ENCODE measurements around the gene MMP1.

Gene MMP1

DNA sequence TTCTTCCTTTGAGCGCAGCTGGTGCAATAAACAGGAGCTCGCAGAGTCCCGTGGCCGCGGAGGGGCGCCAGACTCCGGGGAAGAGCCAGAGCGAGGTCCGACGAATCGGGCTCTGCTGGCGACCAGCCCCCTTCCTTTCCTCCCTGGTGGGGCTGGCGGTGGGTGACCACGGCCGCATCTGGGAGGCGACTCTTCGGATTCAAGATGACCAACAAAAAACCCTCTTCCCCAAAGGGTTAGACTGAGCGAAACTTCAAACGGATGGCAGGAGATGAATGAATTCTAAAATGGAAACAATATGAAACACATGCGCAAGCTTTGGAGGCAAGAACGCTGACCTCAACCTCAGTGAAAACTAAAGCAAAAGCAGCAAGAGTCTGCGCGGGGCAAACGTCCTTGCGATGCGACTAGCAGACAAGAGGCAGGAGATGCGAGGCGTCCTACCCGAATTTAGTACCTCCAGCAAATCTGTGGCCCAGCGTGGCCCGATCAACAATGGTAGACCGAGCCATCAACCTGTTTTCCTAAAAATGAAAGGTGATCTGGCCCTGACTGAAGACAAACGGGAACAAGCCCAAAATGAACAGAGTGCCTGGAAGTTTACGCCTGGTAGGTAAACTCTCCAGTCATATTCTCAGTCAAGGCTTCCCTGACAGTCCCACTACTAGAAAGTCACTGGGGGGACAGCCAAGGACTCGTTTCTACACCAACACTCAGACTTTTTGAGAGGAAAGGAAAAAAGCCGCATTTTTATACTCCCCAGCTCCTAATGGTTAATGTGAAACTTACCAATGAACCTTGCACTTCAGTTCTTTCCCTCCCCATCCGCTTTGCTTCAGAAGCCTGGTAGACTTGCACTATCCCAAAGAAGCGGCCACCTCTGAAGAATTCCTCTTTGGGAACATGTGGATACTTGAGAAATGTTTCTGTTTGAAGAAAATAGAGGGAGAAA, 33.8 kb upstream of the MMP1 start:
- Histone ChIP-seq H3K27me3 (ENCODE audit: control insufficient read depth in 5 of 5, insufficient read depth in 4 of 5, low read length in 5 of 5) (no peaks in the 10 kb centered on the region), H3K9me3 (ENCODE audit: control insufficient read depth in 5 of 5, low read length in 5 of 5) (no peaks in the 10 kb centered on the region), H3K27ac (ENCODE audit: low read depth, low read length) (peak overlapping the region; percentile 73), H3K4me1 (ENCODE audit: control insufficient read depth in 5 of 5, insufficient read depth in 5 of 5, low read length in 5 of 5) (peaks cover 0 to 22% (median 10%) of the 10 kb centered on the region in 5 donors), H3K4me3 (ENCODE audit: low read depth in 1 of 5, low read length in 5 of 5) (peak overlapping the region; percentile 46 to 83 (median 64)), H3K9ac (ENCODE audit: low read length in 5 of 5) (peak overlapping the region in 3 of 5 donors; percentile 53 to 64 (median 58)), H3K36me3 (ENCODE audit: control insufficient read depth in 5 of 5, insufficient read depth in 5 of 5, low read length in 5 of 5) (no peaks in the 10 kb centered on the region)

DNA sequence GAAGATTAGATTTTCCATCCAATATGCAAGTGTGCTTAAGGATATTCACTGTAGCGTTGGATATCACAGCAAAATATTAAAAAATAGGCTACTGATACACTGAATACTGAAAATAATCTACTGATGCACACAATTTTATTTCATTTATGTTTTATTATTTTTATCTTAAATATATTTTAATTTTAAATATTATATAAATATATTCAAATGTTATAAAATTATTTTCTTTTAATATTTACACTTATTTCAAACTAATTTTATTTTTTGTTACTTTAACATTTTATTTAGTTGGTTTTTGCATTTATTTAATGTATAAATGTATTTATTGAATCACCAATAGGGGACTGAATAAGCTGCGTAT, 33.1 kb upstream of the MMP1 start:
- Histone ChIP-seq H3K9ac (ENCODE audit: low read length in 5 of 5) (peak overlapping the region in 1 of 5 donors; percentile 53), H3K27me3 (ENCODE audit: control insufficient read depth in 5 of 5, insufficient read depth in 4 of 5, low read length in 5 of 5) (no peaks in the 10 kb centered on the region), H3K27ac (ENCODE audit: low read depth, low read length) (peak overlapping the region; percentile 73), H3K4me3 (ENCODE audit: low read depth in 1 of 5, low read length in 5 of 5) (no peak overlapping the region), H3K4me1 (ENCODE audit: control insufficient read depth in 5 of 5, insufficient read depth in 5 of 5, low read length in 5 of 5) (peaks cover 0 to 16% (median 10%) of the 10 kb centered on the region in 5 donors), H3K9me3 (ENCODE audit: control insufficient read depth in 5 of 5, low read length in 5 of 5) (no peaks in the 10 kb centered on the region), H3K36me3 (ENCODE audit: control insufficient read depth in 5 of 5, insufficient read depth in 5 of 5, low read length in 5 of 5) (no peaks in the 10 kb centered on the region)

DNA sequence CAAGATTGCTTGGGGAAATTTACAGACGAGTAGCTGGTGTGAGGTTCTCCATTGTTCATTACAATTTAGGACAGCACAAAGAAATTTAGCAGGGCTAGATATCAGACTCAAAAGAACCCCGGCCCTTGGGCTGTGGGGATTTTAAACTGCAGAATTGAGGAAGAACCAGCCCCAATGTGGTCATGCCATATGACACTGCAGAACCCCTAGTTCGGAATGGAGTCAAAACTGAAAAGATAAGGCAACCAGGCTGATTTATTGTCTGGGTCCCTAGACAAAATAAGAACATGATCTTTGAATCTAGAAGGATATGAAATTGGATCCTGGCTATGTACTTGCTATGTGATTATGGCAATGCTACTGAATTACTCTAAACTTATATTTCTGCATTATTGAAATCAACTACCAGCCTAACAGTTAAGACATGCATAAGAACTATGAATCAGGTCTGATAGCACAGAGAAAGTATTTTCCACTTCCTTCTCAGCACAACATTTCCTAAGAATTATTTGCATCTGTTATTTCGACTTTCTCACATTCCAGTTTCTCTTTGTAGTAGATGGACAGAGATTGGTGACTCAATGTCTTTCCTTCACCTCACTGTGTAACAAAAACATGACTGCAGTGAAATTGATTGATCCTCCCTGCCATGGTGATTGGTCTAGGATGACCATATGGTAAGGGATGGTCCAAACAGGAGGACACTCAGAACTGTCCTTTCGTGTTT, 32.2 kb upstream of the MMP1 start:
- no peaks in the 10 kb centered on the region for H3K36me3 ChIP-seq (ENCODE audit: control insufficient read depth in 5 of 5, insufficient read depth in 5 of 5, low read length in 5 of 5)
- peaks cover 0 to 13% (median 10%) of the 10 kb centered on the region in 5 donors for H3K4me1 ChIP-seq (ENCODE audit: control insufficient read depth in 5 of 5, insufficient read depth in 5 of 5, low read length in 5 of 5)
- H3K27ac ChIP-seq (ENCODE audit: low read depth, low read length): peak overlapping the region; percentile 47
- H3K4me3 ChIP-seq (ENCODE audit: low read depth in 1 of 5, low read length in 5 of 5): no peak overlapping the region
- H3K9ac ChIP-seq (ENCODE audit: low read length in 5 of 5): peak overlapping the region in 1 of 5 donors; percentile 41
- no peaks in the 10 kb centered on the region for H3K9me3 ChIP-seq (ENCODE audit: control insufficient read depth in 5 of 5, low read length in 5 of 5)
- H3K27me3 ChIP-seq (ENCODE audit: control insufficient read depth in 5 of 5, insufficient read depth in 4 of 5, low read length in 5 of 5): no peaks in the 10 kb centered on the region

DNA sequence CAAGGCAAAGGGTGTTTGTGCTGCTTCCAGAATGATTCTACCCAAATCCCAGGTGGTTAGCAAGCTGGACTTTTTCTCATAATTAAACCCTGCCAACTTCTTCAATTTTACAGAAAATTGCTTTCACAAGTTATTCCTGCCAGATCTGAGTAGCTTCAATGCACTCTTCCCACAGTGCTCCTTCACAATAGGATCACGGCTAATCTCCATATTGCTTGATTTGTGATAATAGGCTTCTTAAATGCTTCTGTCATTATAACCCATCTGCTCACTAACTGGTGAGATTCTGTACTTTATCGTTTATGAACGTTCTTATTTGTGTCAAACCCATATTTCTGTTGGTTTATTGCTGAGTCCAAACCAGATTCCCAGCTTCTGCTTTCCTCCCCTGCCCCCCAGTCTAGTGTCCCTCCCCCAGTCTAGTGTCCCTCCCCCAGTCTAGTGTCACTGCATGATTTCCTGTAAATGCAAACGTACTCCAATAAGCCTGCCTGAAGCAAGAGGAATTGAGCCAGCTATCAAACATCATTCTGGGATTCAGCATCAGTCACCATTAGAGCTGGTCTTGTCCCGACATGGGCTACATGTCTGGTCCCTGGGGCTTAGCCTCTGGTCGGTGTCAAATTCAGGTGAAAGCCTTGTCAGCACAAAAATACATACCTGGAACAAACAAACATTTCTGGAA, 31.5 kb upstream of the MMP1 start:
- no peaks in the 10 kb centered on the region for H3K9me3 ChIP-seq (ENCODE audit: control insufficient read depth in 5 of 5, low read length in 5 of 5)
- no peak overlapping the region for H3K9ac ChIP-seq (ENCODE audit: low read length in 5 of 5)
- H3K27ac ChIP-seq (ENCODE audit: low read depth, low read length): peak overlapping the region; percentile 47
- no peaks in the 10 kb centered on the region for H3K27me3 ChIP-seq (ENCODE audit: control insufficient read depth in 5 of 5, insufficient read depth in 4 of 5, low read length in 5 of 5)
- H3K4me3 ChIP-seq (ENCODE audit: low read depth in 1 of 5, low read length in 5 of 5): no peak overlapping the region
- no peaks in the 10 kb centered on the region for H3K36me3 ChIP-seq (ENCODE audit: control insufficient read depth in 5 of 5, insufficient read depth in 5 of 5, low read length in 5 of 5)
- peaks cover 0 to 13% (median 10%) of the 10 kb centered on the region in 5 donors for H3K4me1 ChIP-seq (ENCODE audit: control insufficient read depth in 5 of 5, insufficient read depth in 5 of 5, low read length in 5 of 5)

DNA sequence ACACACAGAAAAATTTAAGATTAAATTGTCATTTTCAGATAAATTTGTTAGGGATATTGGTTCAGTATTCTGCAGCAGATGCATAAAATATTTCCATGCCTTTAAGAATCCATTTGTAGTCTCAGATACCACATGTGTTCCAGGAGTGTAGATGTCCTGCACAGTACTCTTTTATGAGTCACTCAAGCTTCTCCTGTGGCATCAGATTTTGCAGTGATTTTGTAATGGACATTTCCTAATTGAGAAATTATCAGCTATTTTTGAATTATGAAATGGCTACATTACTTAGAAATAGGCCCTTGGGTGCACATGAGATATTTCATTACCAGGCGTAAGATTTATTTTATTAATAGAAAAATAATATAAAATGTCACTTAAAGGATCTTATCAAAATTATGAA, 26.6 kb upstream of the MMP1 start:
- no peaks in the 10 kb centered on the region for H3K9me3 ChIP-seq (ENCODE audit: control insufficient read depth in 5 of 5, low read length in 5 of 5)
- H3K27me3 ChIP-seq (ENCODE audit: control insufficient read depth in 5 of 5, insufficient read depth in 4 of 5, low read length in 5 of 5): no peaks in the 10 kb centered on the region
- no peak overlapping the region for H3K9ac ChIP-seq (ENCODE audit: low read length in 5 of 5)
- H3K4me3 ChIP-seq (ENCODE audit: low read depth in 1 of 5, low read length in 5 of 5): no peak overlapping the region
- no peak overlapping the region for H3K27ac ChIP-seq (ENCODE audit: low read depth, low read length)
- peaks cover 0 to 6% (median 5%) of the 10 kb centered on the region in 5 donors for H3K4me1 ChIP-seq (ENCODE audit: control insufficient read depth in 5 of 5, insufficient read depth in 5 of 5, low read length in 5 of 5)
- no peaks in the 10 kb centered on the region for H3K36me3 ChIP-seq (ENCODE audit: control insufficient read depth in 5 of 5, insufficient read depth in 5 of 5, low read length in 5 of 5)

DNA sequence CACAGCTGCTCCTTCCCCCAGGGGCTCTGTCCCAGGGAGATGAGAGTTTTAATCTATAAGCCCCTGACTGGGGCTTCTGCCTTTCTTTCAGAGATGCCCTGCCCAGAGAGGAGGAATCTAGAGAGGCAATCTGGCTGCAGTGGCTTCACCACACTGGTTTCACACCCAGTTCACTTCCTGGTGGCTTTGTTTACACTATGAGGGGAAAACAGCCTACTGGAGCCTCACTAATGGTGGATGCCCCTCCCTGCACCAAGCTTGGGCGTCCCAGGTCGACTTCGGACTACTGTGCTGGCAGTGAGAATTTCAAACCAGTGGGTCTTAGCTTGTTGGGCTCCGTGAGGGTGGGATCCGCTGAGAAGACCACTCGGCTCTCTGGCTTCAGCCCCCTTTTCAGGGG, 21.5 kb upstream of the MMP1 start:
- no peaks in the 10 kb centered on the region for H3K36me3 ChIP-seq (ENCODE audit: control insufficient read depth in 5 of 5, insufficient read depth in 5 of 5, low read length in 5 of 5)
- no peaks in the 10 kb centered on the region for H3K4me1 ChIP-seq (ENCODE audit: control insufficient read depth in 5 of 5, insufficient read depth in 5 of 5, low read length in 5 of 5)
- H3K4me3 ChIP-seq (ENCODE audit: low read depth in 1 of 5, low read length in 5 of 5): no peak overlapping the region
- H3K27me3 ChIP-seq (ENCODE audit: control insufficient read depth in 5 of 5, insufficient read depth in 4 of 5, low read length in 5 of 5): no peaks in the 10 kb centered on the region
- H3K9ac ChIP-seq (ENCODE audit: low read length in 5 of 5): no peak overlapping the region
- H3K9me3 ChIP-seq (ENCODE audit: control insufficient read depth in 5 of 5, low read length in 5 of 5): no peaks in the 10 kb centered on the region
- no peak overlapping the region for H3K27ac ChIP-seq (ENCODE audit: low read depth, low read length)

DNA sequence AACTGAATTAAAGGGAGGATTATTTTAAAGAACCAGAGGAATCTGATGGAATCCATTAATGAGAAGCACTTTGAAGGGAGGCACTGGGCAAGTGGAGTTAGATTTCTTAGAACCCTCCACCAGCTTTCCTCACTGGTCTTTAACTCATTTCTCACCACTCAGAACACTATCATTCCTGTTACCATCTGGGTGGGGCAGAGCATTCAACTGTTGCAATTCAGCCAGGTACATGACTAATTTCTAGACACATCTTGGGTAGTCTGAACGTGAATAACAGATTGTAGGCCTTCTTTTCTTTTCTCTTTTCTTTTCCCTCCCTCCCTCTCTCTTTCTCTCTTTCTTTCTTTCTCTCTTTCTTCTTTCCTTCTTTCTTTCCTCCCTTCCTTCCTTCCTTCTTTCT, 15.5 kb upstream of the MMP1 start:
- Histone ChIP-seq H3K9ac (ENCODE audit: low read length in 5 of 5) (no peak overlapping the region), H3K4me1 (ENCODE audit: control insufficient read depth in 5 of 5, insufficient read depth in 5 of 5, low read length in 5 of 5) (no peaks in the 10 kb centered on the region), H3K27ac (ENCODE audit: low read depth, low read length) (no peak overlapping the region)

DNA sequence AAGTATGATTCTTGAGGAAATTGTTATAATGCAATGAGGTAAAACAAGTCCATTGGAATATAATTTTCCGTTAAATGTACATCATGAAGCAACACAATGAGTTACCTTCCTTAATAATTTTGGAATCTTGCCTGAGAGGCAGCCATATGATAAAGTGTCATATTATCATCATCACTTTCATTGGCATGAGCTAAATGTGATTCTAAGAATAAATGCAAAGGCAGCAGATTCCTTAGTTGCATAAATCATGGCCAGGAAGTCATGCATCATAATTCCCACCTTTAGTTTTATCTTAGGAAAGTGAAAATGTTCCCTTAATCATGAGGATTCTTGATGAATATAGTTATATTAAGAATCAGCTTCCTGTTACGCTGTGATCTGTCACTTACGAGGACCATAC, 14.2 kb upstream of the MMP1 start:
- no peaks in the 10 kb centered on the region for H3K27me3 ChIP-seq (ENCODE audit: control insufficient read depth in 5 of 5, insufficient read depth in 4 of 5, low read length in 5 of 5)
- no peak overlapping the region for H3K27ac ChIP-seq (ENCODE audit: low read depth, low read length)
- no peak overlapping the region for H3K4me3 ChIP-seq (ENCODE audit: low read depth in 1 of 5, low read length in 5 of 5)
- no peaks in the 10 kb centered on the region for H3K4me1 ChIP-seq (ENCODE audit: control insufficient read depth in 5 of 5, insufficient read depth in 5 of 5, low read length in 5 of 5)
- no peaks in the 10 kb centered on the region for H3K36me3 ChIP-seq (ENCODE audit: control insufficient read depth in 5 of 5, insufficient read depth in 5 of 5, low read length in 5 of 5)
- H3K9me3 ChIP-seq (ENCODE audit: control insufficient read depth in 5 of 5, low read length in 5 of 5): no peaks in the 10 kb centered on the region
- H3K9ac ChIP-seq (ENCODE audit: low read length in 5 of 5): no peak overlapping the region

More for the DNA sequence above, 15.5 kb upstream of the MMP1 start:
- H3K4me3 ChIP-seq (ENCODE audit: low read depth in 1 of 5, low read length in 5 of 5): no peak overlapping the region
- H3K36me3 ChIP-seq (ENCODE audit: control insufficient read depth in 5 of 5, insufficient read depth in 5 of 5, low read length in 5 of 5): no peaks in the 10 kb centered on the region
- H3K27me3 ChIP-seq (ENCODE audit: control insufficient read depth in 5 of 5, insufficient read depth in 4 of 5, low read length in 5 of 5): no peaks in the 10 kb centered on the region
- no peaks in the 10 kb centered on the region for H3K9me3 ChIP-seq (ENCODE audit: control insufficient read depth in 5 of 5, low read length in 5 of 5)

DNA sequence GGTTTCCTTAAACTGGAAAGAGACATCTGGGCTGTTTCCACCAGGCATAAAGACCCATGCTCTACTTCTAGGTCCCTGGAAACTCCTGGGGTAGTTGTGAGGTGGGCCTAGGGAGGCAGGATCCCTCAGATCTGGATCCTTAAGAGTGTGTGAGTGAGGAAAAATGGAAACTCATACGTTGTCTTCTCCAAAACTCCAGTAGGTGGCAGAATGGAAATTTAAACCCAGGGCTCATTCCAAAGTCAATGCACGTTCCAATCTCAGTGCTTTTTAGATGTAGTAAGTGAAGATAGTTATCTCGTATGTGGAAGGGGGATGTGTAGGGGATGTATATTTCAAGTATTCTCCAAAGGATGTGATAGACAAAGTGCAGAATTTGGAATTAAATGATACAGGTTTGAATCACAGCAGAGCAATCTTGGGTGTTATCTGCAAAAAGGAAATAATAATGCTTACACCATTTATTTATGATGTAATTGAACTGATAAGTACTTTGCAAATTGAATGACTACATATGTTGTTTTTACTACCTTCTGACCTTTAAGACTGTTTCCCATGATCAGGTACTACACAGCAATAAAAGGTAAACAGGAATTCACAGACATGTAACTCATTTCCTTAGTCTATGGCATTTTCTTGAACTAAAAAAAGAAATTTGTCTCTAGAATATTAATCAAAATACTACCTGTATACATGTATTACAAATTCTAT, 13.1 kb upstream of the MMP1 start:
- no peaks in the 10 kb centered on the region for H3K4me1 ChIP-seq (ENCODE audit: control insufficient read depth in 5 of 5, insufficient read depth in 5 of 5, low read length in 5 of 5)
- no peak overlapping the region for H3K27ac ChIP-seq (ENCODE audit: low read depth, low read length)
- no peaks in the 10 kb centered on the region for H3K36me3 ChIP-seq (ENCODE audit: control insufficient read depth in 5 of 5, insufficient read depth in 5 of 5, low read length in 5 of 5)
- no peak overlapping the region for H3K9ac ChIP-seq (ENCODE audit: low read length in 5 of 5)
- H3K27me3 ChIP-seq (ENCODE audit: control insufficient read depth in 5 of 5, insufficient read depth in 4 of 5, low read length in 5 of 5): no peaks in the 10 kb centered on the region
- no peak overlapping the region for H3K4me3 ChIP-seq (ENCODE audit: low read depth in 1 of 5, low read length in 5 of 5)
- H3K9me3 ChIP-seq (ENCODE audit: control insufficient read depth in 5 of 5, low read length in 5 of 5): no peaks in the 10 kb centered on the region

Data from subcutaneous abdominal adipose tissue (tissue), 5 donors.